ENCODE data around the gene GRIK4. TPM values are rescaled to one million over a fixed set of nuclear protein-coding genes. Genes with fewer than 3 reads are reported as not detected.

GRIK4 gene
- total RNA-seq, 1 donor from 2014 or later: under 0.01 TPM

DNA sequence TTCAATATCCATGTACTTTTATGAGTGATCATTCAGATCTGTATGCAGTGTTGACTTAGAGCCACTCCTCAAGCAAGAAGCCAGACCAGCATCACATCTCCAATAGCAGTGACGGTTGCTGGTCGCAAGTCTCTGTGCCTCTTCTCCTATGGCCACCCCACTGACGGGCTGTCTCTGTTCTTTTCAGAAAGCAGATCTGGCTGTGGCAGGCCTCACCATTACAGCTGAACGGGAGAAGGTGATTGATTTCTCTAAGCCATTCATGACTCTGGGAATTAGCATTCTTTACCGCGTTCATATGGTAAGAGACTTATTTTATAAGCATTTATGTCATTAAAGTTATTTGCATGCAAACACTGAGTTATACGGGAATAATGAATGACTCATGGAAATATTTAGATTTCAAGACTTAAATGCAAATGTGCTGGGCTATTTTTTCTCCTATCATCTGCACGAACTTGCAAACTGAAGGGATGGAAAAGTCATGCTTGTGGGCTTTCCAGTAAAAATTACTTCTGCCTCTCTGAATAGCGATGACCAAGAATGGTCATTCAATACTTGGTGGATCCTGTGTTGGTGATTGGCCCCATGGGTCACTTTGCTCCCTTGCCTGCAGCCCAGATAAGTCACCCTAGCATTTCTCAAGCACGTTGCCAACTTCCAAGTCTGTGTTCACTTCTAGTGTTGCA is 428.8 kb downstream of the GRIK4 start:
- DNase-seq (ENCODE audit: low read depth in 2 of 2): no peak

DNA sequence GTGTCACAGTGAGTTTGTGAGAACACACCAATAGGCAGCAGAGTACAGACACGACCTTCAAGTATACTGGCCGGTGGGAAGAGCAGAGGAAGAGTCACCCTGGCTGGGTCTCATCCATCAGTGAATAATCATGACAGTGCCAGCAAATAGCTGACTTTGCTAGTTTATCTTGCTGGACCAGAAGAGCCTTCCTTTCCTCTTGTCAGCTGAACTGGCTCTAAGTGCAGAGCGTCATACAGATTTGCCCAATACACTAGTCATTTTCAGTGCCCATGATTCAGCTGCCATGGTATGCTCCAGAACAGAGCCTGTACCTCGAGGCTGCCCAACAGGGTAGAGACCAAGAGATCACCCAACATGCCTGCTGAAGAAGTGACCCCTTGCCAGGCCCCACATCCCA is 429.5 kb downstream of the GRIK4 start:
- no peak for DNase-seq (ENCODE audit: low read depth in 2 of 2)

DNA sequence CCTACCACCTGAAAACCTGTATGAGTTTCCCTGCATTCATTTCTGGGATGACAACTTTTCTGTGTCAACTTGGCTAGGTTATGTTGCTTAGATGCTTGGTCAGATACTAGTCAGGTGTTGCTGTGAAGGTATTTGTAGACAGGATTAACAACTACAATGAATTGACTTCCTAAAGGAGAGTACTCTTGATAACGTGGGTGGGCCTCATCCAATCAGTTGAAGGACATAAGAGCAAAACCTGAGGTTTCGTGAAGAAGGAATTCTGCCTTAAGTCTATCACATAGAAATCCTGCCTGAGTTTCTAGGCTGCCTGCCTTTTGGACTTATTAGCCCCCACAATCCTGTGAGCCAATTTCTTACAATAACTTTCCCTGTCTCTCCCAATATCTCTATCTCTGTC is 431.2 kb downstream of the GRIK4 start:
- no peak for DNase-seq (ENCODE audit: low read depth in 2 of 2)

DNA sequence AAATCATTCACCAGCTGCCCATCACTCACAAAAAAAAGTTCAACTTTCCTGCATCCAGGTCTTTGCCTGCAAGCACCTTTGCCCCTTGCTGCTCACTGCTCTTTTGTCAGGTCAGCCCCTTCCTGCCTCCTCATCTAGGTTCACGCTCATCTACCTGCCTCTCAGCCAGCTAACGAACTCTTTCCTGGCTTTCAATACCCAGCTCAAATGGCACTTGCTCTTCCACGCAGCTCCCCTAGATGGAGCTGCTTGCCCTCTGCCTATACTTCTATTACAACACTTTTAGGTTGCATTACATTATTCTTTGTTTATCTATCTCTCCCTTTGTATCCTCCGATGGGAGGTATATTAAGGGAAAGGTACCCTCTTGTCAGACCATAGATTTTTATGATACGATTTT is 433.5 kb downstream of the GRIK4 start:
- no peak for DNase-seq (ENCODE audit: low read depth in 2 of 2)

DNA sequence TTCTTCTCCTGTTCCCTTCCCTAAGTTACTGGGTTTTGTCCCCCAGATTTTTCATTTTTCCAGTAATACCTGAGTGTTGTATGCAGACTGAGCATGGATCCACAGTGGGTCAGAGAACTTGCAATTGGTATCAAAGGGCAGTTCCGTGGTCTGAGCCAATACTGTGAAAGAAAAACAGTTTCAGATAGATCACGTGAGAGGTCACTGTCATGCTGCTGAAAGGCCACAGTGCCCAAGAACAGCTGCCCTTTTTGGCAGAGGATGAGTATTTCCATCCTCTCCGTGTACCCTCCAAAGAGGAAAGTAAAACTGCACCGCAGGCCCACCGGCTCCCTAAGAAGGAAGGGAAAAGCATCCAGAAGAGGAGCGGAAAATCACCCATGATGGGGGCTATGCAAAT is 439.3 kb downstream of the GRIK4 start:
- peak in 1 of 2 donors; percentile 21 for DNase-seq (ENCODE audit: low read depth in 2 of 2)

DNA sequence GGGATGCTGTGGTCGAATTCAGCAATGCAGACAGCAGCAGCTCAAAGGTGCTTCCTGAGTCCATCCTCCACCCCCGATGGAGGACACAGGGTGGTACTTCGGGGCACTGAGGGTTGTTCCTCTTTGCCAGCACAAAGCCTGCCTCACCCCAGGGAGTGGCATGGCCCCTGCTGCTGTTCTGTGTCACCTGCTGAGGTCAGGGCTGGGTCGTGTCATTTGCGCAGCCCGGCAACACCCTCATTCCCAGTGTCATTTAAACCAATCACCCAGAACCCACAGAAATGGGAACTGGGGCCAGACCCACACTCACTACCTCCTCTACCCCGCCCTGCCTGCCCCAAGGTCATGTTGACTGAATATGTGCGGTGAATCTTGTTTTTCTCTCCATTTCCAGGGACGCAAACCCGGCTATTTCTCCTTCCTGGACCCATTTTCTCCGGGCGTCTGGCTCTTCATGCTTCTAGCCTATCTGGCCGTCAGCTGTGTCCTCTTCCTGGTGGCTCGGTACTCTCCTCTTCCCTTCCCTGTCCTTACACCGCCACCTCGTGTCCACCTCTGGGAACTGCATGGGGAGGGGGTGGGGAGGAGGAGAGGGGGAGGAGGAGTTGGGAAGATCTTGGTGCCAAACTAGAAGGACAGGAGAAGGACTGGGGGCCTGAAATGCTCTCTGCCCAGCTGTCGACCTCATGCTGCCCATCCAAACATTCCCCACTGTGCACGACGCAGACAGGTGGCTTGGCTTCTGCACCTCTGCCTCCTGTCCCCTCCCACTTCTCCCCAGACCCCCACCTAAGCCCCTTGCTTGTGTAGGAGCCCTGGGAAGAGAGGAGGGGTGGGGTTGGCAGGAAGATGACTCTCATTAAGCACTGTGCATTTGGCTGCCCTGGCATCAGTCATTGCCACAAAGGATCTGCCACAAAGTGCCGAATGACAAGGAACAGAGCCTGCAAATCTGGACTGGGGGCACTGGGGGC is 441.2 kb downstream of the GRIK4 start:
- peak; percentile 78 to 89 for DNase-seq (ENCODE audit: low read depth in 2 of 2)

DNA sequence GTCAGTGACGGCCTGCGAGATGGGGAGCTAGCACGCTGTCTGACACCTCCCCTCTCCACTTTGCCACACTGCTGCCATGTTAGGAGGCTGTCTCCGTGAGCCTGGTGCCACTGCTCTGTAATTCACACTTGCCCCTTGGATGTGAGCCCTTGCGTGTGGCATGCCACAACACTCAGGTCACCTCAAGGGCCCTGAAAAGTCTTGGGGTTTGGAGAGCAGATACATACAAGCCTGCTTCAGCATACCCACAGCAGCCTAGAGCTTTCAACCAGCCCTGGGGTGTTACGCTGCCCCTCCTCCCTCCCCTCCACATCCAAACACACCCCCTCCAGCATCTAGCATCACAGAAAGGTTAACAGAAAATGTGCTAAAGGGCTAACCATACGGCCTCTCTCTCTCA is 442.8 kb downstream of the GRIK4 start:
- no peak for DNase-seq (ENCODE audit: low read depth in 2 of 2)

DNA sequence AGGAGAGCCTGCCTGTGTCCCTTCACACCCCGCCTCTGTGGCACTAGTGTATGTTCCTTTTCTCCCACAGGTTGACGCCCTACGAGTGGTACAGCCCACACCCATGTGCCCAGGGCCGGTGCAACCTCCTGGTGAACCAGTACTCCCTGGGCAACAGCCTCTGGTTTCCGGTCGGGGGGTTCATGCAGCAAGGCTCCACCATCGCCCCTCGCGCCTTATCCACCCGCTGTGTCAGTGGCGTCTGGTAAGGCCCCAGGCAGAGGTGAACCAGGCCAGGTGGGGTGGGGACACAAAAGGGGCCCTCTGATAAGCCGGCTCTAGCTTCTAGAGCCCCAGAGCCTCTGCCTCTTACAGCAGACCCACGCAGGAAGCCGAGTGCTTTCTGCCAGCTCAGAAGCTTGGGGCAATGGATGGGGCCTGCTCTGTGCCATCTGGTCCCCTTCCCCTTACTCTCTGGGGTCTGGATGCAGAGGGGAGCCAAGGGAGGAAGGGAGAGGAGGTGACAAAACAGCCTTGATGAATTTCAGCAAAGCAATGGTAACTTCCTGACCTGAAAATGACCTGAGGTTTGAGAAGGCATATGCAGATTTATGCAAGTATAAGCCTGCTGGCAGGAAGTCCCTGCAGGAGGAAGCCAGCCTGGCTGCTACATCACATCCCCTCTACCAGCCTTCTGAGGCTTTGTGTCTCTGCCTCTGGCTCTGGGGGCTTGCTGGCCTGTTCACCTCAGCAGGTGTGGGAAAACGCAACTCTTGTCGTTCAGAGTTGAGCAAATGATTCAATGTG is 445.4 kb downstream of the GRIK4 start:
- no peak for DNase-seq (ENCODE audit: low read depth in 2 of 2)

DNA sequence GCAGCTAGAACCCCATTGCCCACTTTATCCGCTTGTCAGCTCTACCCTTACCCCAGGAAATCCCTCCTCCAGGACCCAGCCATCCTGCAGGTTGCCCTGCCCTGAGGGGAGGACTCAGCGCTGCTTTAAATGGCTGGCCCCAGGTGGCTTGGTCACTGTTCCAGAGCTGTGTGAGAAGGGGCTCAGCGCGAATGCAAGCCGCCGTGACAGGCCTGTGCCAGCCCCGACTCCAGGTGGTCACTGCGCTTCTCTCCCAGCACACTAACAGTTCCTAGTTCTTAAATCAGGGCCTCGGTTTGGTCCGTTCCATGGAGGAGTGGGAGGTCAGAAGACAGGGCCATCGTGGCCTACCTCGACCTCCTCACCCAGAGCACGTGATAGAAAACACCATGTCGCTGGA is 446.6 kb downstream of the GRIK4 start:
- DNase-seq (ENCODE audit: low read depth in 2 of 2): no peak

DNA sequence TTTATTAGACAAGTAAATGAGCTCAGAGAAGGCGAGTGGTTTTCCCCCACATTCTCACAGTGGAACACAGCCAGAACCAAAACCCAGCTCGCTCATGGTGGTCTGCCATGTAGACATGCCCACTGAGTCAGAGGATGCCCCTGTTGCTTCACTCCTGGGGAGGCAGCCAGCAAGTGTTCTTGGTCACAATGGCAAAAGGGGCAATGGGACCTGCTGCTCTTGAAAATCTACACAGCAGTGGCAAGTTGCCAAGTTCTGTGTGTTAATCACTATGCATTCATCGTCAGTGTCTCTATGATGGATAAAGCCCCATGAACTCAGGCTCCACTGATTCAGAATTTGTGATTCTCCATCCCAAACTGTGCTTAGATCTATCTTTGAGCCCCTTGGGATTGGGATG is 447.6 kb downstream of the GRIK4 start:
- DNase-seq (ENCODE audit: low read depth in 2 of 2): peak in 1 of 2 donors; percentile 5

DNA sequence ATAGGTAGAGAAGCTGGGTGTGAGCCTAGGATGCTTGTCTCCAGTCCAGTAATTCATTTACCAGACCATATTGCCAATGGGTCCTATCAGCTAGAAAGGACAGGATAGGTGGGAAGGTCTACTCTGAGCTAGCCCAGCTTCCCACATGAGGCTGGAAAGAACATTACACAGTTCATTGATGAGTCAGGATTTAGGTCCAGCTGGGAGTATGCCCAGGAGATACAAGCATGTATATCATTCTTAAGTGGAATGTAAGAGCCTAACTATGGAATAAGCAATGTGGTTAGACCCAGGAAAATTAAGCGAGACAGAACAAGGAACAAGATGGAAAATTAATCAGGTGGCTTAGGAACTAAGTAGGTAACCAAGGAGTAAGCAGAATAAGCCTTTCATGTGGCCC is 453.3 kb downstream of the GRIK4 start:
- DNase-seq (ENCODE audit: low read depth in 2 of 2): no peak

DNA sequence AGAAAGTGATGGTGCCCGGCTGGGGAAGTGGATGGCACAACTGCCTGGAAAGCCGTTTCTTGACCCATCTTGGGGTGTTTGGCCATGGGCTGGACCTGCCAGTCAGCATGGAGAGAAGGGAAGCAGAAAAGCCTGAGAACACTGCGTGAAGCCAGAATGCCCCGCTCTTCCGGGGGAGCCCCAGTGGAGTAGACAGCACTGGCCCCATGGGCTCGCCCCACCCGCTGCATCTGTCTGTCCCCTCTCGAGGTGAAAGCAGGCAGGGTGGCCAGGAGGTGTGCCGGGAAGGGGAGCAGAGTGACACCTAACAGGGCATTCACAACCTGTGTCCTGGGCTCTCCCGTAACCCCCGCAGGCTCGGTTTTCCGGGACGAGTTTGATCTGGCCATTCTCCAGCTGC is 455.3 kb downstream of the GRIK4 start:
- DNase-seq (ENCODE audit: low read depth in 2 of 2): no peak

DNA sequence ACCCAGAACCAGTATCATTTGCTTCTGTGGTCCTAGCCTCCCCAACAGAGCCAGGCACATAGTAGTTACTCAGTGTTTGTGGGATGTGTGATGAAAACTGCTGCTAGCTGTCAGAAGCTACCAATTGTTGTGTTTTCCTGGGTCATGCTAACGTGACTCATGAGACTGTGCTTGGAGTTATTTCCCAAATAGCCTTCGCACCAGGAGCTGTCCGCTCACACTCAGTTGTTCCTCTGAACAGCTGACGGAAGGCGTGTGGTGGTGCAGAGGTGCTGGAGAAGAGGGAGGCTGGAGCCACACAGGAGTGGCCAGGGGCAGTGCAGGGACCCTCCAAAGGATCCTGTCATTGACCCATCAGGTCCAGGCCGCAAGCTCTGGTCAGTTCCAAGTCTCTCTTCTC is 458.4 kb downstream of the GRIK4 start:
- peak in 1 of 2 donors; percentile 15 for DNase-seq (ENCODE audit: low read depth in 2 of 2)

DNA sequence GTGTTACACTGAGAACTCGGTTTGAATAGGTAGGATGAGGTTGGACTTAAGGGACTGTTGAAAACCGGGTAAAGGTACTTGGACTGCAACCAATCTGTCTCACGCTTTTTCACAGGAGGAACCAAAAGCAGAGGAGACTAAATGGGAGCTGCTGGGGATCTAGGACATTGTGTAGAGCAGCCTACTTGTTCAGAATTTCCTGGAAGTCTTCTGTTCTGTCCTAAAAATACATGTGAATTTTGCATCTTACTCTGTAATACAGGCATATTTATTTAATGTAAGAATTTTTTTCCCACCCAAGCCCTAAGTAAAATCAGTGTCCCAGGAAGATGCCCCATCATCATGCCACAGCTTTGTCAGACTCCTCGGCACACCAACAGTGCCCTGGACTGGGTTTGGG is 460.3 kb downstream of the GRIK4 start:
- DNase-seq (ENCODE audit: low read depth in 2 of 2): no peak

DNA sequence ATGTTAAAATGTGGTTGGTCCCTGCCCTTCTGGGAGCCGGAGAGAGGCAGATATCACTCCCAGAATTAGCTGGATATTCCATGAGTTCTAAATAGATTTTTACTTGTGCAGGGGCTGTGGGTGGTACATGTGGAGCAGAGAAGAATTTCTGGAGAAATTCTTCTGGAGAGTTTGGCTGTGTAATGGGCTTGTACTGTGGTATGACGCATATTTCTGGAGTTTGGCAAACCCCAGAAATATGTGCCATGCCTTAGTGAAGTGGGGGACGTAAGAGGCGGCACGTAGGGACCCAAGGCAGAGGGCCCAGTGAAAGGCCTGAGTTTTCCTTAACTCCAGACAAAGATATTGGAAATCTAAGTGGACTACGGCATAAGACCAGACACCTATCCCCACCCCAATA is 461.1 kb downstream of the GRIK4 start:
- DNase-seq (ENCODE audit: low read depth in 2 of 2): no peak

DNA sequence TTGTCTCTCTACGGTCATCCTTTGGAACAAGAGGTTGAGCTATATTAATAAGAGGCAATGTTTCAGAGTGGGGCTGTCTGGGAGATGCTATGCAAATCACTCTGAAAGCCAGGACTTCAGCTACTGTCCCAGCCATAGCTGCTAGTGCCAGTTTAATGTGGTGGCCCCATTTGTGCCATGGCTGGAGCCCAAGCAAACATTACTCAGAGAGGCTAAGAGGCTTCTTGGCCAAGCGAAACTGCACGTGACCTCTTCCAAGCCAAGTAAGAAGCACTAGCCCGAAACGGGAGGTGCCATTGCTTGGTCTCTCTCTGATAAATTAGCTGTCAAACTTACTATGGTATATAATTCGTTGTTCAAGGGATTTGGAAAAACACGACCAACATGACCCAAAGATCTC is 462.0 kb downstream of the GRIK4 start:
- no peak for DNase-seq (ENCODE audit: low read depth in 2 of 2)

DNA sequence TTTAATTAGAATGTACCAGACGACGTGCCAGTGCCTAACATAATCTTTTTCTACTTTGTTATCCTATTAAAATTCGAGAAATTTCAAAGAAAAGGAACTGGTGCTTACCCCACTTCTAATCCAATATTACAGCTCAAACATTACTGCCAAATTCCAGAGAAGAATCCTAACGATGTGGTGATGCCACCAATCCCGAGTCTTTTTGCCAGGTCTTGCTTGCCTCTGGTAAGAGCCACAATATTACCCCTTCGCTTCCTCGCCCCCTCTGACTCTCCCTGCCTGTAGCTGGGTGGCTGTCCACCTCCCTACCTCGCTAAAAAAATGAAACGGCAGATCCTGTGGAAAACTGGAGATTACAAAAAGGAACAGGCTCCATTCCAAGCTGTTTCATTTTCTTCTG is 462.9 kb downstream of the GRIK4 start:
- DNase-seq (ENCODE audit: low read depth in 2 of 2): no peak

DNA sequence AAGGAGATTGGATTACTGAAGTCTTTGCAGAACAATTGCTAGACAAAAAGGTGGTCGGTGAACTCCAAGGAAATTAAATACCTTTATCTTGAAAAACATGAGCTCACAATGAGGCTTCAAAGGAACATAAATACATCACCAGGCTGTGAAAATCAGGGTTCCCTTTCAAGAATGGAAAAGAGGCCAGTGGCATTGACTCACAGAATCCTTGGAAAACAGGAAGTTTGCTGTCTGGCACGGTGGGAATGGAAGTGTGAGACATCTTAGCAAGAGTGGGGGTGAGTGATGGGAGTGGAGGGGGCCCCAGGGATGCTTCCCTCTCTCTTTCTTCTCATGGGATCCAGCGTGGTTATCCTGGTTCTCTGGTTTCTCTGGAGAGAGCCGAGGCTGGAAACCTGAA is 463.4 kb downstream of the GRIK4 start:
- DNase-seq (ENCODE audit: low read depth in 2 of 2): peak in 1 of 2 donors; percentile 59

DNA sequence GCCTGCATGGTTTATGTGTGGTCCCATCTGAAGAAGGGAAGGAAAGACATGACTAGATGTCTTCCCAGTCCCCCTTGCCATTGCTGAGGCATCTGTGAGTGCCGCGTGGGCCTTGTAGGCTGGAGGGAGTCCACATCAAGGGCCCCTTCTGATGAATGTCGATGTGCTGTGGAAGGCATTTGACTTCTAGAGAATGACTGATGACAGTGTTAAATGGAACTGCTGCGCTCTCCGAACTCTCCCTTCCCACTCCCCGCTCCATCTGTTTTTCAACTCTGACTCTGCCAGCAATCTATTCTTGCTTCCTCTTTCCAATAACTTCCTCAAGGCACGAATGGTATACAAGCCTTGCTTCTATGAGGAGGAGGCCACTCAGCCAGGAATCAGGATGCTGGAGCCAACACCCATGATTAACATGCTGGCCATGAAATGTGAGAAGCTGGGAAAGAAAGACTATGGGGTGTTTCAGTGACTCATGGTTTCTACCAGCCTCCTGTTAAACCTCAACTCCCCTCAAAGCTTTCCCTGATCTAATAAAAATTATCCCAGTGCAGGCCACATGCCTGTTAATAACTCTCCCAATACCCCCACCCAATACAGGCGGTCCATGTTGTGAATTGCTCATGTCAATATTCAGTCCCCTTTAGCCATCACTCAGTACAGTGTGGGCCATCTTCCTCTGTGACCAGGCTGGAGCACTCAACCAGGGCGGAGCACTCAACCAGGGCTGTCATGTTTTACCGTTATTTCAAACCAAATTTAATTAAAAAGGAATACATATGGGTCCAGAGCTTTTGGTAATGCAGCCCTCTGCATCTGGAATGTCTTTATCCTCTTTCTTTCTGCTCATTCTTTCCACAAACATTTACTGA is 466.0 kb downstream of the GRIK4 start:
- no peak for DNase-seq (ENCODE audit: low read depth in 2 of 2)

DNA sequence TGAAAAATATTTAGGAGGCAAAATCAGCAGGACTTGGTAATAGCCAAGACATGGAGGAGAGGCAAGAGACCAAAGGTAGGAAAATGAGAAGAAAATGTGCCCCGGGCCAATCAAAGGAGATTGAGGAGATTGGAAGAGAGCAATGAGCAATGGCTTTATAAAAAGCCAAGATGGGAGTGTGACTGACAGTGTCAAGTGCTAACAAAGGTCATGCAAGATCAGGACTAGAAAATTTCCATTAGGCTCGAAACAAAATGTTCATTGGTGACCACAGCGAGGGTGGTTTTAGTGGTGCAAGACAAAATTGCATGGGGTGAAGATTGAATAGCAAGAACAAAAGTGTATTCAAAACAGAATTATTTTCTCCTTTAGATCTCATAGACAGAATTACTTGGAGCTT is 467.2 kb downstream of the GRIK4 start:
- DNase-seq (ENCODE audit: low read depth in 2 of 2): no peak

Measured in lung microvascular endothelial cell (primary cell).